ENCODE results near the gene CRKL. TPM values are rescaled to one million over a fixed set of nuclear protein-coding genes. Genes with fewer than 3 reads are reported as not detected.
A peak's percentile ranks its signal among the peaks of the same experiment; 100 is the strongest.

Gene CRKL
- total and polyA plus RNA-seq, 11 donors, result 22.4 to 64.2 (median 52.9) TPM

GRCh38 chr22:20920881-20921203, 3.6 kb downstream of the CRKL start:
- intact Hi-C loops (cut with DNase I), result no loop called here
- 39 to 61% (median 54%) methylated on average over 3 of the region's 3 CpGs for WGBS, 4 donors
- no peaks in the 10 kb centered on the region for H3K9me3 ChIP-seq
- H3K27me3 ChIP-seq, result no peaks in the 10 kb centered on the region
- DNase-seq, result no peak
- H3K4me1 ChIP-seq, result peaks cover 0 to 68% (median 32%) of the 10 kb centered on the region in 12 donors
- TF ChIP-seq POLR2A (IDR thresholded peaks at IDR 0.05), result no peak
- no peak for TF ChIP-seq CTCF (IDR thresholded peaks at IDR 0.05)
- peak overlapping the region in 9 of 12 donors; percentile 62 to 99 (median 89) for H3K4me3 ChIP-seq
- peaks cover 0 to 13% (median 0%) of the 10 kb centered on the region in 9 donors for H3K36me3 ChIP-seq
- ATAC-seq, result no peak
- H3K27ac ChIP-seq, result peak overlapping the region in 2 of 12 donors; percentile 0 to 21

GRCh38 chr22:20922141-20922751, 5.0 kb downstream of the CRKL start:
- no peaks in the 10 kb centered on the region for H3K9me3 ChIP-seq
- 63 to 88% (median 81%) methylated on average over 3 of the region's 3 CpGs for WGBS, 4 donors
- H3K27me3 ChIP-seq, result no peaks in the 10 kb centered on the region
- peaks cover 0 to 71% (median 35%) of the 10 kb centered on the region in 12 donors for H3K4me1 ChIP-seq
- H3K4me3 ChIP-seq, result no peak overlapping the region
- intact Hi-C loops (cut with DNase I), result no loop called here
- ATAC-seq (no peak), DNase-seq (no peak)
- H3K36me3 ChIP-seq, result peaks cover 0 to 13% (median 0%) of the 10 kb centered on the region in 9 donors
- TF ChIP-seq CTCF (IDR thresholded peaks at IDR 0.05), result no peak
- no peak for TF ChIP-seq POLR2A (IDR thresholded peaks at IDR 0.05)
- H3K27ac ChIP-seq, result no peak overlapping the region

- ATAC-seq (no peak), DNase-seq (no peak)
- Histone ChIP-seq H3K36me3 (peaks cover 0 to 13% (median 0%) of the 10 kb centered on the region in 9 donors), H3K4me1 (peaks cover 0 to 70% (median 22%) of the 10 kb centered on the region in 12 donors), H3K27ac (no peak overlapping the region), H3K4me3 (no peak overlapping the region), H3K27me3 (no peaks in the 10 kb centered on the region), H3K9me3 (no peaks in the 10 kb centered on the region)
- WGBS, 4 donors, result 91 to 94% (median 93%) methylated on average over 2 of the region's 2 CpGs
- intact Hi-C loops (cut with DNase I), result no loop called here
- no peak for TF ChIP-seq POLR2A (IDR thresholded peaks at IDR 0.05)
- no peak for TF ChIP-seq CTCF (IDR thresholded peaks at IDR 0.05)
Observed at GRCh38 chr22:20926243-20926642, 9.0 kb downstream of the CRKL start.

- Histone ChIP-seq H3K27ac (no peak overlapping the region), H3K4me3 (no peak overlapping the region), H3K9me3 (no peaks in the 10 kb centered on the region), H3K36me3 (peaks cover 0 to 13% (median 0%) of the 10 kb centered on the region in 9 donors), H3K27me3 (no peaks in the 10 kb centered on the region), H3K4me1 (peaks cover 0 to 63% (median 16%) of the 10 kb centered on the region in 12 donors)
- DNase-seq, result no peak
- 74 to 91% (median 88%) methylated on average over 4 of the region's 4 CpGs for WGBS, 4 donors
- no peak for TF ChIP-seq CTCF (IDR thresholded peaks at IDR 0.05)
- TF ChIP-seq POLR2A (IDR thresholded peaks at IDR 0.05), result no peak
- ATAC-seq, result no peak
- intact Hi-C loops (cut with DNase I), result no loop called here
Observed at GRCh38 chr22:20927940-20928572, 10.8 kb downstream of the CRKL start.

Measured in heart left ventricle (tissue), 16 donors.